Testis (tissue), 3 donors: ENCODE measurements around the gene TIMELESS. TPM values are rescaled to one million over a fixed set of nuclear protein-coding genes. Genes with fewer than 3 reads are reported as not detected.

Experiments used
- DNase-seq: peaks from one replicate; pipeline ENCODE4 v3.0.0-alpha.2; 2019
- H3K27ac ChIP-seq, 2 donors: fragments of 200-600 bp; sonication (generic); one replicate each; pipeline ENCODE4 v1.5.1; 2019
- H3K27me3 ChIP-seq: fragments of 200-600 bp; sonication (generic); one replicate; pipeline ENCODE4 v1.5.1; 2019
- H3K36me3 ChIP-seq: fragments of 200-600 bp; sonication (generic); one replicate; pipeline ENCODE4 v1.5.1; 2017; ENCODE audit warnings: low read depth; ENCODE audit errors: missing control alignments
- H3K4me1 ChIP-seq: fragments of 200-600 bp; sonication (generic); one replicate; pipeline ENCODE4 v1.5.1; 2019
- H3K4me3 ChIP-seq, 2 donors: fragments of 200-600 bp; sonication (generic); one replicate each; pipeline ENCODE4 v1.5.1; 2017 to 2019
- H3K9me3 ChIP-seq: fragments of 200-600 bp; sonication (generic); one replicate; pipeline ENCODE4 v1.5.1; 2017
- CTCF ChIP-seq, 3 experiments: fragments of 450-650 bp in 2 of 3; fragments of 200-600 bp in 1 of 3; sonication (generic) in 1 of 3; IDR thresholded peaks; one replicate each; pipeline ENCODE4 v1.5.1; 2016 to 2019; ENCODE audit warnings: antibody characterized with exemption in 3 of 3, mild to moderate bottlenecking in 2 of 3, moderate library complexity in 1 of 3
- POLR2A ChIP-seq: fragments of 450-650 bp; IDR thresholded peaks from one replicate; pipeline ENCODE4 v1.6.1; 2017; ENCODE audit warnings: antibody characterized with exemption, mild to moderate bottlenecking, moderate library complexity
- WGBS, 2 donors: methylation state at CpG; one replicate each; pipeline ENCODE4 v1.1.5; 2018; 5-methylcytosine and 5-hydroxymethylcytosine counted together
- intact Hi-C: fragments of 100-400 bp; cut with DNase I; formaldehyde crosslinking; loops from one replicate; pipeline ENCODE4 v1.15.1; 2023; ENCODE audit warnings: low total_unique reads
- polyA plus RNA-seq: library from polyadenylated mRNA; stranded (reverse); fragments of 350-450 nt; fragmentation: Illumina TruSeq; extraction: RNeasy Lipid Tissue Mini Kit (QIAGEN cat#74804); gene quantifications from one replicate; pipeline ENCODE4 v1.2.3, GENCODE V29; 2014; ENCODE audit warnings: low read depth, low replicate concordance; ENCODE audit not compliant: insufficient read depth
- total RNA-seq, 2 donors: library from RNA; depleted of rRNA; stranded (reverse); fragments of >200 nt; gene quantifications; one replicate each; pipeline ENCODE4 v1.2.3, GENCODE V29; 2016

The TIMELESS gene
- total and polyA plus RNA-seq, 3 donors from 2014 or later = 13.5 to 16.3 (median 16.2) TPM

DNA sequence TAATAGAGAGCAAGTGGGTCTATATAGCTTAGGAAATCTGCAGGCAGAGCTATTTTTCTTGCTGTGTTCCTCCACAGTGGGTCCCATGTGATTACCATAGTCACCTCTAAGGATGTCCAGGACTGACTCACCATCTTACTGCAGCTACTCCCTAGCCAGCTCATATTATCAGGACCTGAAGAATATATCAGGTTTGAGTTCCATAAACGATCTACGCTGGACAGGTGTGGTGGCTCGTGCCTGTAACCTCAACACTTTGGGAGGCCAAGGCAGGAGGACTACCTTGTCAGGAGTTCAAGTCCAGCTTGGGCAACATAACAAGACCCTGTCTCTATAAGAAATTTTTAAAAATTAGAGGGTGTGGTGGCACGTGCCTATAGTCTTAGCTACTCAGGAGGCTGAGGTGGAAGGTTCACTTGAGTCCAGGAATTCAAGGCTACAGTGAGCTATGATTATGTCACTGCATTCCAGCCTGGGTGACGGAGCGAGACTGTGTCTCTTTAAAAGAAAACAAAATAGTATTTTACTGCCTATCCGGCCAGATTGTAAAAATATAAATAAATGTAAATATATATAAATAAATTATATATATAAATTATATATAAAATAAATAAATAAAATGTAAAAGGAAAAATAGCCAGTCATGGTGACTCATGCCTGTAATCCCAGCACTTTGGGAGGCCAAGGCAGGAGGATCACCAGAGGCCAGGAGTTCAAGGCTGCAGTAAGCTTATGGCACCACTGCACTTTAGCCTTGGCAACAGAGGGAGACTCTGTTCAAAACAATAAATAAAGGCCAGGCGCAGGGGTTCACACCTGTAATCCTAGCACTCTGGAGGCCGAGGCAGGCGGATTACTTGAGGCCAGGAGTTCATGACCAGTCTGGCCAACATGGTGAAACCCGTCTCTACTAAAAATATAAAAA, 12.3 kb upstream of the TIMELESS start:
- no peak overlapping the region for H3K27ac ChIP-seq
- no peak for DNase-seq
- no peak overlapping the region for H3K4me3 ChIP-seq
- H3K9me3 ChIP-seq = no peaks in the 10 kb centered on the region
- intact Hi-C loops = no loop called here
- TF ChIP-seq CTCF (IDR thresholded peaks at IDR 0.05) = no peak
- TF ChIP-seq POLR2A = no peak
- H3K36me3 ChIP-seq = no peaks in the 10 kb centered on the region
- 81 to 86% methylated on average over 11 of the region's 11 CpGs for WGBS, 2 donors
- H3K4me1 ChIP-seq = no peaks in the 10 kb centered on the region
- no peaks in the 10 kb centered on the region for H3K27me3 ChIP-seq

DNA sequence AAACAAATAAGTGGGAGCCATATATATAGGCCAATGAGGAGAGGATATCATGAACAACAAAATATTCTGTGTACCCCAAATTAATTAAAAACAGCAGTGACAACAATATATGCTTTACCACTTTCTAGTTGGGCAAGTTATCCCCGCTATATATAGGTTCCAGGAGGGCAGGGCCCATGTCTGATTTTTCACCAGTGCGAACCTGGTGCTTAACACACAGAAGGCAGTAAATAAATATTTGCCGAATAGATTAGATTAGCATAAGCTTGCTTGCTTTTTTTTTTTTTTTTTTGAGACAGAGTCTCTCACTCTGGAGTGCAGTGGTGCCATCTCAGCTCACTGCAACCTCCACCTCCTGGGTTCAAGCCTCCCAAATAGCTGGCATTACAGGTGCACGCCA, 8.6 kb upstream of the TIMELESS start:
- WGBS, 2 donors = 86 to 91% methylated on average over 4 of the region's 4 CpGs
- no peak for DNase-seq
- Histone ChIP-seq H3K27ac (no peak overlapping the region), H3K9me3 (no peaks in the 10 kb centered on the region), H3K4me3 (no peak overlapping the region), H3K36me3 (no peaks in the 10 kb centered on the region), H3K4me1 (no peaks in the 10 kb centered on the region), H3K27me3 (no peaks in the 10 kb centered on the region)
- intact Hi-C loops = no loop called here
- TF ChIP-seq POLR2A (no peak), CTCF (IDR thresholded peaks at IDR 0.05) (no peak)

GRCh38 chr12:56454557-56454956, 5.3 kb upstream of the TIMELESS start, which contains the start of gene MIP:
Gene MIP, minus strand, starts transcription at chr12:56454657. Its CDS starts 44 bp downstream, at chr12:56454613.
- DNase-seq = no peak
- H3K27me3 ChIP-seq = no peaks in the 10 kb centered on the region
- no peaks in the 10 kb centered on the region for H3K9me3 ChIP-seq
- no peak within 1 kb of the TSS for H3K27ac ChIP-seq
- intact Hi-C loops = no loop called here
- H3K4me3 ChIP-seq = no peak within 1 kb of the TSS
- TF ChIP-seq POLR2A (no peak), CTCF (IDR thresholded peaks at IDR 0.05) (no peak)
- H3K4me1 ChIP-seq = no peaks in the 10 kb centered on the region
- 87 to 97% methylated on average over 3 to 5 of the region's 5 CpGs for WGBS, 2 donors
- H3K36me3 ChIP-seq = no peaks in the 10 kb centered on the region

DNA sequence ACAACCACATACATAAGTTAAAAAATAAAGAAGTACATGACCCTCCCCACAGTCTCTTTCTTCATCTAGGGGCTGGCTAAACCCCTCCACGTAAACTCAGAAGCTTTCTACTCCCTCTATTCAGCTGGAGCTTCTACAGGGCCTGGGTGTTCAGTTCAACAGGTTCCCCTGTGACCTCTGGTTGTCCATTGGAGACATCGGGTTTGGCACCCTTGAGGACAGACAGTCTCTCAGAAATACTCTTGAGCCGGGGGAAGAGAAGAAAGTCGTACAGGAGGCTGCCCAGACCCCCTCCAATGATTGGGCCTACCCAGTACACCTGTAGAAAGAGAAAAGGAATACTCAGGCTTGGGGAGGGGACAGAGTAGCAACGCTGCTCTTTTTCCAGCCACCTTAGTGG, 1.9 kb upstream of the TIMELESS start:
- Histone ChIP-seq H3K27ac (no peak overlapping the region), H3K27me3 (no peaks in the 10 kb centered on the region), H3K4me3 (no peak overlapping the region), H3K4me1 (no peaks in the 10 kb centered on the region), H3K36me3 (no peaks in the 10 kb centered on the region), H3K9me3 (no peaks in the 10 kb centered on the region)
- TF ChIP-seq POLR2A = no peak
- 75 to 79% methylated on average over 5 of the region's 5 CpGs for WGBS, 2 donors
- DNase-seq = no peak
- intact Hi-C loops = no loop called here

GRCh38 chr12:56450241-56450640, 1.0 kb upstream of the TIMELESS start:
- WGBS, 2 donors = 81 to 95% methylated on average over 3 of the region's 3 CpGs
- Histone ChIP-seq H3K4me3 (no peak overlapping the region), H3K9me3 (no peaks in the 10 kb centered on the region), H3K36me3 (no peaks in the 10 kb centered on the region), H3K27me3 (no peaks in the 10 kb centered on the region), H3K27ac (no peak overlapping the region), H3K4me1 (no peaks in the 10 kb centered on the region)
- no peak for TF ChIP-seq CTCF (IDR thresholded peaks at IDR 0.05)
- no peak for TF ChIP-seq POLR2A
- intact Hi-C loops = no loop called here
- DNase-seq = no peak
